ENCODE data around the gene TRMT112. TPM values are rescaled to one million over a fixed set of nuclear protein-coding genes. Genes with fewer than 3 reads are reported as not detected.

Gene TRMT112
- total RNA-seq, 2 donors from 2014 or later, result 110 to 151 TPM

GRCh38 chr11:64268893-64269539, 48.3 kb downstream of the TRMT112 start:
- peaks cover 11% of the 10 kb centered on the region for H3K36me3 ChIP-seq
- no peaks in the 10 kb centered on the region for H3K27me3 ChIP-seq
- DNase-seq (ENCODE audit: low spot score), result peak; percentile 80
- H3K27ac ChIP-seq, result peak overlapping the region; percentile 93 to 98
- no peak for TF ChIP-seq CTCF (IDR thresholded peaks at IDR 0.05)
- no peaks in the 10 kb centered on the region for H3K9me3 ChIP-seq
- H3K4me3 ChIP-seq, result peak overlapping the region; percentile 59 to 72
- peaks cover 0 to 45% of the 10 kb centered on the region in 2 donors for H3K4me1 ChIP-seq

DNA sequence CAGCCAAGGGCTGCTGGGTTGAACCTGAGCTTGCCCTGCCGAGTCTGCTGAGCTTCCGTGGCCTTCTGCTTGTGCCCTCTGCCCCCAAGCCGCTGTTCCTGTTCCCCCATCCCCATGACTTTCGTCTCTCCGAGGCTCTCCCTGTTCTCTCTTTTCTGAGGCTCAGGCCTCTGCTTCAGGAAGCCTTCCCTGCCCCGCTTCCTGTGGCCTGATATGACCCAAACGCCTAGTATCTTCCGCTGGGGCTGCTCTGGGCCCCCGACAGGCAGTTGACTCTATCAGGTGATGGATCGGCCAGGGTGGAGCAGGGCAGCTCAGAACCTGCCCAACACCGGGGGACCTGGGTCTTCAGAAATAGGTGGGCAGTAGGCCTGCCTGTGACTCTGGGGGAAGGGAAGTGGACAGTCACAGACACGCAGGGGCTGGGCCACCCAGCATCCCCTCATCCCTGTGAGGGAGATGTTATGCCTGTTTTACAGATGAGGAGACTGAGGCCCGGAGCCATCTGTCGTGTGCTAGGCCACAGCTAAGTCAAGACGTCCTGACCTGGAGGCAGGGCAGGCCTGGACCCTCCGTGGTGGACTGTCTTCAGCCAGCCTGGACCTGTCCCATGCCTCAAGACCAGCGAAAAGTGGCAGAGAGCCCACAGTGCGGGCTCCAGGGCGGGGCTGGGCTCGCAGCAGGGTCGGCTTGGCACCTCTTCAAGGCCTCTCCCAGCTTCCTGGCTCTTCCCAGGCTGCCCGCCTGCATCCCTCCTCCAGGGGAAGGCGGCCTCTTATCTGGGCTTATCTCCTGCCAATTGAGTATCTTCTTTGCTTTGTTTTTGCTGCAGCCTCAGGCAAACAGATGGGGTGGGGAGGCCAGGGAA, 49.1 kb downstream of the TRMT112 start:
- peak; percentile 82 for DNase-seq (ENCODE audit: low spot score)
- Histone ChIP-seq H3K4me1 (peaks cover 0 to 45% of the 10 kb centered on the region in 2 donors), H3K27ac (peak overlapping the region; percentile 93 to 98), H3K36me3 (peaks cover 19% of the 10 kb centered on the region), H3K4me3 (peak overlapping the region; percentile 59 to 72), H3K9me3 (no peaks in the 10 kb centered on the region), H3K27me3 (no peaks in the 10 kb centered on the region)
- TF ChIP-seq CTCF (IDR thresholded peaks at IDR 0.05), result no peak

- Histone ChIP-seq H3K27ac (peak overlapping the region; percentile 93 to 98), H3K9me3 (no peaks in the 10 kb centered on the region), H3K4me1 (peaks cover 0 to 37% of the 10 kb centered on the region in 2 donors), H3K27me3 (no peaks in the 10 kb centered on the region), H3K36me3 (peaks cover 24% of the 10 kb centered on the region), H3K4me3 (no peak overlapping the region)
- no peak for DNase-seq (ENCODE audit: low spot score)
- TF ChIP-seq CTCF (IDR thresholded peaks at IDR 0.05), result no peak
Observed at GRCh38 chr11:64267207-64267945, 50.0 kb downstream of the TRMT112 start.

Small RNAs within 50 kb of the gene (microRNA-seq; reads per million reads assigned to microRNA genes)
- gene MIR7155 (ENCODE audit: borderline number of aligned reads in 2 of 2, borderline replicate concordance in 1 of 2), result 0.71 reads per million in 2 donors

Other genes starting within 250 kb of the TRMT112 start
- gene MACROD1, start 151.4 kb downstream of the TRMT112 start, total RNA-seq, result 10 to 100 TPM; 50.7 to 59.0 TPM
- 100 to 1,000 TPM in 1 of 2 donors, 10 to 100 TPM in 1; 88.9 to 114 TPM for gene STIP1, start 131.4 kb downstream of the TRMT112 start, total RNA-seq
- 10 to 100 TPM in 1 of 2 donors, 1 to 10 TPM in 1; 6.3 to 19.4 TPM for gene FERMT3, start 110.8 kb downstream of the TRMT112 start, total RNA-seq
- gene TRPT1, start 91.4 kb downstream of the TRMT112 start, total RNA-seq, result 10 to 100 TPM; 86.0 to 95.8 TPM
- gene NUDT22, start 91.3 kb downstream of the TRMT112 start, total RNA-seq, result 10 to 100 TPM; 73.3 to 95.6 TPM
- gene DNAJC4, start 87.0 kb downstream of the TRMT112 start, total RNA-seq, result 10 to 100 TPM; 24.7 to 32.1 TPM
- 100 to 1,000 TPM; 153 to 201 TPM for gene VEGFB, start 83.0 kb downstream of the TRMT112 start, total RNA-seq
- gene FKBP2, start 76.5 kb downstream of the TRMT112 start, total RNA-seq, result 10 to 100 TPM; 59.1 to 83.4 TPM
- gene PPP1R14B, start 70.6 kb downstream of the TRMT112 start, total RNA-seq, result 10 to 100 TPM; 76.4 to 99.2 TPM
- 10 to 100 TPM in 1 of 2 donors, 1 to 10 TPM in 1; 7.5 to 15.5 TPM for gene PLCB3, start 66.0 kb downstream of the TRMT112 start, total RNA-seq
- gene BAD, start 32.9 kb downstream of the TRMT112 start, total RNA-seq, result 100 to 1,000 TPM; 120 to 122 TPM
- 10 to 100 TPM; 22.1 to 23.5 TPM for gene GPR137, start 31.7 kb downstream of the TRMT112 start, total RNA-seq
- not detected for gene KCNK4, start 26.3 kb downstream of the TRMT112 start, total RNA-seq
- gene CATSPERZ, start 17.2 kb downstream of the TRMT112 start, total RNA-seq, result not detected
- 100 to 1,000 TPM; 164 to 190 TPM for gene ESRRA, start 12.0 kb downstream of the TRMT112 start, total RNA-seq
- 100 to 1,000 TPM; 401 to 435 TPM for gene PRDX5, start 562 bp upstream of the TRMT112 start, total RNA-seq
- 10 to 100 TPM; 11.7 to 12.0 TPM for gene CCDC88B, start 22.6 kb upstream of the TRMT112 start, total RNA-seq
- 10 to 100 TPM; 11.4 to 22.2 TPM for gene RPS6KA4, start 41.6 kb upstream of the TRMT112 start, total RNA-seq
- not detected for gene SLC22A11, start 238.4 kb upstream of the TRMT112 start, total RNA-seq